OCI-LY7 (cell line): ENCODE results near the gene HPDL. TPM values are rescaled to one million over a fixed set of nuclear protein-coding genes. Genes with fewer than 3 reads are reported as not detected.
A peak's percentile ranks its signal among the peaks of the same experiment; 100 is the strongest.

ENCODE experiments used
- BruUV-seq: library from RNA; stranded (reverse); fragments of 400-500 nt; replicated peaks from 2 replicates; lab custom pipeline; 2021; lab: Mats Ljungman, UMichigan
- CTCF ChIA-PET: fragments of 300-600 bp; sonication (Branson Sonifier 250); formaldehyde crosslinking; loops from one replicate; lab custom pipeline; 2022; ENCODE audit warnings: antibody characterized with exemption; ENCODE audit not compliant: unreplicated experiment; lab: Charles Lee
- POLR2A ChIA-PET: fragments of 300-600 bp; sonication (Branson Sonifier 250); formaldehyde crosslinking; loops from one replicate; lab custom pipeline; 2022; ENCODE audit warnings: antibody characterized with exemption; lab: Charles Lee
- DNase-seq: peaks from one replicate; pipeline ENCODE4 v3.0.0-alpha.2; 2015; ENCODE audit warnings: low spot score
- H2AFZ ChIP-seq: fragments of 200-600 bp; sonication (generic), shearing (Covaris generic); 2 replicates; pipeline ENCODE4 v1.6.1; 2014; ENCODE audit warnings: mild to moderate bottlenecking, antibody characterized with exemption, low read length, moderate library complexity
- H3K27ac ChIP-seq: fragments of 200-600 bp; sonication (generic); 2 replicates; pipeline ENCODE4 v1.5.1; 2014; ENCODE audit warnings: mixed run types, low read depth, mild to moderate bottlenecking, moderate library complexity, low read length, inconsistent platforms; ENCODE audit not compliant: poor library complexity, severe bottlenecking
- H3K36me3 ChIP-seq: fragments of 200-600 bp; sonication (generic); 2 replicates; pipeline ENCODE4 v1.6.1; 2014; ENCODE audit warnings: mild to moderate bottlenecking, antibody characterized with exemption, low read length, moderate library complexity, mixed read lengths; ENCODE audit not compliant: insufficient read depth
- H3K4me1 ChIP-seq: fragments of 200-600 bp; sonication (generic); 2 replicates; pipeline ENCODE4 v1.5.1; 2014; ENCODE audit warnings: mild to moderate bottlenecking, low read length; ENCODE audit not compliant: insufficient read depth, poor library complexity, severe bottlenecking
- H3K4me2 ChIP-seq: fragments of 200-600 bp; sonication (generic); 2 replicates; pipeline ENCODE4 v1.6.1; 2014; ENCODE audit warnings: mild to moderate bottlenecking, low read length
- H3K4me3 ChIP-seq: fragments of 200-600 bp; sonication (generic); 2 replicates; pipeline ENCODE4 v1.5.1; 2014; ENCODE audit warnings: mild to moderate bottlenecking, low read depth, low read length; ENCODE audit not compliant: poor library complexity, severe bottlenecking
- H3K79me2 ChIP-seq: fragments of 200-600 bp; sonication (generic); 2 replicates; pipeline ENCODE4 v1.6.1; 2016; ENCODE audit warnings: low read depth, mild to moderate bottlenecking, low read length, moderate library complexity, mixed read lengths; ENCODE audit not compliant: insufficient read depth
- H3K9me2 ChIP-seq: fragments of 200-600 bp; sonication (generic); 2 replicates; pipeline ENCODE4 v1.6.1; 2016; ENCODE audit warnings: mild to moderate bottlenecking, low read length, mixed read lengths; ENCODE audit not compliant: insufficient read depth
- H3K9me3 ChIP-seq: fragments of 200-600 bp; sonication (generic); 2 replicates; pipeline ENCODE4 v1.6.1; 2014; ENCODE audit warnings: mild to moderate bottlenecking, mixed run types, low read length, mixed read lengths
- H4K20me1 ChIP-seq: fragments of 200-600 bp; sonication (generic); 2 replicates; pipeline ENCODE4 v1.6.1; 2014; ENCODE audit warnings: mild to moderate bottlenecking, antibody characterized with exemption, low read length, moderate library complexity, mixed read lengths; ENCODE audit not compliant: insufficient read depth
- CTCF ChIP-seq: fragments of 200-600 bp; sonication (generic); conservative IDR thresholded peaks from 2 replicates; pipeline ENCODE4 v1.5.1; 2014; ENCODE audit warnings: mild to moderate bottlenecking, antibody characterized with exemption, low read length, moderate library complexity, mixed read lengths
- EZH2phosphoT487 ChIP-seq: fragments of 200-600 bp; sonication (generic); IDR thresholded peaks from 2 replicates; pipeline ENCODE4 v1.6.1; 2018; ENCODE audit warnings: low read depth, borderline replicate concordance, mild to moderate bottlenecking, mixed run types, antibody characterized with exemption, low read length, moderate library complexity, mixed read lengths
- intact Hi-C: fragments of 100-400 bp; cut with micrococcal nuclease; formaldehyde crosslinking; loops from one replicate; pipeline ENCODE4 v1.10.0; 2022; ENCODE audit not compliant: unreplicated experiment
- total RNA-seq, 2 experiments: library from RNA; depleted of rRNA in 1 of 2; stranded (reverse); fragments of >200 nt in 1 of 2; shearing (Covaris generic) in 1 of 2; gene quantifications; 2 replicates each; pipeline ENCODE4 v1.2.3, GENCODE V29; 2014 to 2022

The HPDL gene
- total RNA-seq, 2 experiments from 2014 or later = 25.2 to 25.8 TPM

- Histone ChIP-seq H3K9me3 (no peaks in the 10 kb centered on the region), H3K4me2 (no peak overlapping the region), H3K4me3 (no peak overlapping the region), H3K4me1 (peaks cover under 1% of the 10 kb centered on the region), H3K36me3 (no peaks in the 10 kb centered on the region), H3K27ac (no peak overlapping the region), H3K9me2 (no peaks in the 10 kb centered on the region), H2AFZ (no peak overlapping the region), H4K20me1 (no peaks in the 10 kb centered on the region), H3K79me2 (no peaks in the 10 kb centered on the region)
- intact Hi-C loops = no loop called here
- CTCF ChIA-PET = interaction anchor here (0.6 to 1.7 kb wide), 4 partner anchors 203 to 289 kb away, joined by 3 to 5 read pairs (median 3); partner anchors contain the start of gene UROD
- no TSS peak for BruUV-seq
- no peak for DNase-seq
- TF ChIP-seq EZH2phosphoT487 = no peak
- no peak for TF ChIP-seq CTCF
- POLR2A ChIA-PET = no interaction called here
These were observed 27.4 kb upstream of the HPDL start for GRCh38 chr1:45299296-45299695.

- Histone ChIP-seq H3K9me2 (no peaks in the 10 kb centered on the region), H2AFZ (no peak overlapping the region), H3K4me2 (no peak overlapping the region), H4K20me1 (no peaks in the 10 kb centered on the region), H3K4me1 (peaks cover 9% of the 10 kb centered on the region), H3K79me2 (no peaks in the 10 kb centered on the region; the same call in 1 of the 2 replicates), H3K9me3 (no peaks in the 10 kb centered on the region), H3K36me3 (no peaks in the 10 kb centered on the region), H3K4me3 (no peak overlapping the region), H3K27ac (no peak overlapping the region)
- BruUV-seq = no TSS peak
- ChIA-PET POLR2A (interaction anchor here (0.6 kb wide), 2 partner anchors 312 to 647 kb away, joined by 4 read pairs; no protein-coding TSS in a partner anchor), CTCF (interaction anchor here (0.6 to 1.7 kb wide), 5 partner anchors 169 to 290 kb away, joined by 3 to 5 read pairs (median 3); partner anchors contain the start of gene UROD)
- peak; percentile 85 for DNase-seq
- TF ChIP-seq CTCF = peak; percentile 94
- no peak for TF ChIP-seq EZH2phosphoT487
- intact Hi-C loops = loop anchor here (1.0 to 5.0 kb wide), 5 partner anchors 282 to 578 kb away; no protein-coding TSS in a partner anchor
These were observed 26.6 kb upstream of the HPDL start for GRCh38 chr1:45299981-45300668.

- no TSS peak for BruUV-seq
- Histone ChIP-seq H3K4me2 (no peak overlapping the region), H3K9me3 (no peaks in the 10 kb centered on the region), H3K36me3 (no peaks in the 10 kb centered on the region), H3K4me1 (peaks cover 14% of the 10 kb centered on the region), H2AFZ (no peak overlapping the region), H3K27ac (no peak overlapping the region), H3K79me2 (no peaks in the 10 kb centered on the region; the same call in 1 of the 2 replicates), H3K4me3 (no peak overlapping the region), H4K20me1 (no peaks in the 10 kb centered on the region), H3K9me2 (no peaks in the 10 kb centered on the region)
- intact Hi-C loops = loop anchor here (1.0 to 5.0 kb wide), 5 partner anchors 282 to 578 kb away; no protein-coding TSS in a partner anchor
- no peak for DNase-seq
- ChIA-PET POLR2A (interaction anchor here (0.6 kb wide), 2 partner anchors 312 to 647 kb away, joined by 4 read pairs; no protein-coding TSS in a partner anchor), CTCF (interaction anchor here (0.6 to 1.2 kb wide), 2 partner anchors 288 to 290 kb away, joined by 3 read pairs; partner anchors contain the start of genes HECTD3 and UROD)
- TF ChIP-seq EZH2phosphoT487 (no peak), CTCF (no peak)
These were observed 26.1 kb upstream of the HPDL start for GRCh38 chr1:45300669-45300997.
